Measurements from ENCODE around the gene C17orf50. TPM values are rescaled to one million over a fixed set of nuclear protein-coding genes. Genes with fewer than 3 reads are reported as not detected.

Gene C17orf50
- total RNA-seq, result not detected

GRCh38 chr17:35760587-35760986, at the start of gene C17orf50:
TSS of gene C17orf50 (plus strand) at chr17:35760887. CDS start at chr17:35760942, 55 bp downstream.
- peaks cover 9 to 15% (median 12%) of the 10 kb centered on the region in 3 donors for H3K4me1 ChIP-seq (ENCODE audit: control insufficient read depth in 3 of 3, insufficient read depth in 3 of 3, low read length in 3 of 3)
- H3K36me3 ChIP-seq (ENCODE audit: control insufficient read depth in 3 of 3, insufficient read depth in 3 of 3, low read length in 3 of 3), result no peaks in the 10 kb centered on the region
- H3K4me3 ChIP-seq (ENCODE audit: low read length in 3 of 3), result no peak within 1 kb of the TSS
- H3K27ac ChIP-seq (ENCODE audit: low read depth, low read length), result no peak within 1 kb of the TSS
- no peaks in the 10 kb centered on the region for H3K27me3 ChIP-seq (ENCODE audit: control insufficient read depth in 3 of 3, insufficient read depth in 3 of 3, low read length in 3 of 3)
- H3K9ac ChIP-seq (ENCODE audit: low read depth in 1 of 3, low read length in 3 of 3), result no peak within 1 kb of the TSS
- no peaks in the 10 kb centered on the region for H3K9me3 ChIP-seq (ENCODE audit: control insufficient read depth in 3 of 3, low read length in 3 of 3)

GRCh38 chr17:35710950-35711349, 49.7 kb upstream of the C17orf50 start:
- Histone ChIP-seq H3K27me3 (ENCODE audit: control insufficient read depth in 3 of 3, insufficient read depth in 3 of 3, low read length in 3 of 3) (no peaks in the 10 kb centered on the region), H3K9ac (ENCODE audit: low read depth in 1 of 3, low read length in 3 of 3) (no peak overlapping the region), H3K4me1 (ENCODE audit: control insufficient read depth in 3 of 3, insufficient read depth in 3 of 3, low read length in 3 of 3) (peaks cover 27 to 40% (median 36%) of the 10 kb centered on the region in 3 donors), H3K4me3 (ENCODE audit: low read length in 3 of 3) (no peak overlapping the region), H3K9me3 (ENCODE audit: control insufficient read depth in 3 of 3, low read length in 3 of 3) (no peaks in the 10 kb centered on the region), H3K36me3 (ENCODE audit: control insufficient read depth in 3 of 3, insufficient read depth in 3 of 3, low read length in 3 of 3) (peaks cover 0 to 15% (median 3%) of the 10 kb centered on the region in 3 donors), H3K27ac (ENCODE audit: low read depth, low read length) (no peak overlapping the region)

DNA sequence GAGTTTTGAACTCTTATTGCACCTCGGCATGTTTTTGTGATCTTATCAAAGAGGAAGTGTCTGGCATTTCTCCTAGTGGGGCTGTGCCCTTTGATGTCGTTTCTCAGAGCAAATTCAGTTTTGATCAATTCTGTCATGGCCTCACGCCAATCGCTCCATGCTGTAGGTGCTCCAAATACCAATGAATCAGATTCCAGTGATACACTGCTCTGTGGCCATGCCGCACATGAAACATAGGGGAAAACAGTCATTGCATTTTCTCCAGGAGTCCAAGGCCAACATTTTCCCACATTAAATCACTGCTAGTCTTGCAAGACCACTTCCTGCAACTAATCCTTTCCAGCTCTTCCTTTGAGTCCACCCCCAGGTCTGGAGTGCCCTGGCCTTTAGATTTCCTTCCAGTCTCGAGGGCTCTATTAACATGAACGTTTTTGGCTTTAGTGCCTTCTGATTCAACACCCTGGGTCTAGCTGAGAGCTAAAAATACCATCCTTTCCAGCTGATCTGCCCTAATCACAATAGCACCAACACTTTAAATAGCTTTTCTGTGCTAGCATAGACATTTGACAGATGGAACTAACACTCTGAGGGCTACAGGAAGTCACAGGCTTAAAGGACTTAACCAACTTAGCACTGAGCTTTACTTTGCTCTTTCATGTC, 47.5 kb upstream of the C17orf50 start:
- peaks cover 3 to 21% (median 10%) of the 10 kb centered on the region in 3 donors for H3K36me3 ChIP-seq (ENCODE audit: control insufficient read depth in 3 of 3, insufficient read depth in 3 of 3, low read length in 3 of 3)
- no peaks in the 10 kb centered on the region for H3K27me3 ChIP-seq (ENCODE audit: control insufficient read depth in 3 of 3, insufficient read depth in 3 of 3, low read length in 3 of 3)
- no peaks in the 10 kb centered on the region for H3K9me3 ChIP-seq (ENCODE audit: control insufficient read depth in 3 of 3, low read length in 3 of 3)
- H3K4me1 ChIP-seq (ENCODE audit: control insufficient read depth in 3 of 3, insufficient read depth in 3 of 3, low read length in 3 of 3), result peaks cover 40 to 54% (median 46%) of the 10 kb centered on the region in 3 donors
- peak overlapping the region; percentile 85 for H3K27ac ChIP-seq (ENCODE audit: low read depth, low read length)
- H3K4me3 ChIP-seq (ENCODE audit: low read length in 3 of 3), result peak overlapping the region in 2 of 3 donors; percentile 0 to 44
- peak overlapping the region; percentile 57 for H3K9ac ChIP-seq (ENCODE audit: low read depth in 1 of 3, low read length in 3 of 3)

DNA sequence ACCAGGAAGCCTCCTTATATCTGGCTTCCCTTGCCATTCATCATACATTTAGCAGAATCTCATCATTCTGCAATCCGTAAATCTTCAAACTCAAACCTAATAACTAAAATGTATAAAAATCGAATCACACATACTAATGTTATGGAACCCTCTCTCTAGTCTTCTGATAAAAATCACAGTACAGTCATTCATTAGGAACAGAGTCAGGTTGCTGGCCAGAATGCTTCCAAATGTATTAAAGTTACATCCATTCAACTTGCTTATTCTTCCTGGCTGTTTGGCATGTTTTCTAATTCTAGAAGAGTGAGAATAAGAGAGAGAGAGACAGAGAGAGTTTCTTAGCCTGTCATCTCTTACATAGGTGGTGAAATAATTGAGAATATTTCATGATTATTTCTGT, 45.7 kb upstream of the C17orf50 start:
- Histone ChIP-seq H3K9me3 (ENCODE audit: control insufficient read depth in 3 of 3, low read length in 3 of 3) (no peaks in the 10 kb centered on the region), H3K36me3 (ENCODE audit: control insufficient read depth in 3 of 3, insufficient read depth in 3 of 3, low read length in 3 of 3) (peaks cover 1 to 25% (median 12%) of the 10 kb centered on the region in 3 donors), H3K4me1 (ENCODE audit: control insufficient read depth in 3 of 3, insufficient read depth in 3 of 3, low read length in 3 of 3) (peaks cover 30 to 42% (median 36%) of the 10 kb centered on the region in 3 donors), H3K27ac (ENCODE audit: low read depth, low read length) (no peak overlapping the region), H3K4me3 (ENCODE audit: low read length in 3 of 3) (no peak overlapping the region), H3K9ac (ENCODE audit: low read depth in 1 of 3, low read length in 3 of 3) (no peak overlapping the region), H3K27me3 (ENCODE audit: control insufficient read depth in 3 of 3, insufficient read depth in 3 of 3, low read length in 3 of 3) (no peaks in the 10 kb centered on the region)

GRCh38 chr17:35715416-35715815, 45.3 kb upstream of the C17orf50 start:
- Histone ChIP-seq H3K36me3 (ENCODE audit: control insufficient read depth in 3 of 3, insufficient read depth in 3 of 3, low read length in 3 of 3) (peaks cover 0 to 22% (median 13%) of the 10 kb centered on the region in 3 donors), H3K27ac (ENCODE audit: low read depth, low read length) (no peak overlapping the region), H3K9me3 (ENCODE audit: control insufficient read depth in 3 of 3, low read length in 3 of 3) (no peaks in the 10 kb centered on the region), H3K27me3 (ENCODE audit: control insufficient read depth in 3 of 3, insufficient read depth in 3 of 3, low read length in 3 of 3) (no peaks in the 10 kb centered on the region), H3K4me1 (ENCODE audit: control insufficient read depth in 3 of 3, insufficient read depth in 3 of 3, low read length in 3 of 3) (peaks cover 28 to 40% (median 34%) of the 10 kb centered on the region in 3 donors), H3K9ac (ENCODE audit: low read depth in 1 of 3, low read length in 3 of 3) (no peak overlapping the region), H3K4me3 (ENCODE audit: low read length in 3 of 3) (no peak overlapping the region)

DNA sequence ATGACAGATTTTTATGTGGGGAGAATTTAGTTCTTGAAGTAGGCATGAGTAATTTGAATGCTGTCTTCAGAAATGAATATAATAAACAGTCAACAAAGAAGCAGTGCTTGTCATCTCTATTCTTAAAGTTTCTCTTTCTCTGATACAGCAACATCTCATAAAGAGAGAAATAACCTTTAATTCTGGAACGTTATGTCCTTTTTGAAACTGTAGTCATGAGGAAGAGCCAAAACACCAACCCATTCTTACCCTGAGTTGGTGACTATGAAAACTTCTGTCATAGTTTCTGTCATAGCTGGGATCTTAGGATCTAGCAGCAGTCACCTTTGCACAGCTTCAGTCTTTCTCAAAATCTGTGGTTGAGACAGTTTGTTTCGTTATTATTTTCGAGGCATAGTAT, 44.5 kb upstream of the C17orf50 start:
- H3K27me3 ChIP-seq (ENCODE audit: control insufficient read depth in 3 of 3, insufficient read depth in 3 of 3, low read length in 3 of 3), result no peaks in the 10 kb centered on the region
- H3K9me3 ChIP-seq (ENCODE audit: control insufficient read depth in 3 of 3, low read length in 3 of 3), result no peaks in the 10 kb centered on the region
- no peak overlapping the region for H3K9ac ChIP-seq (ENCODE audit: low read depth in 1 of 3, low read length in 3 of 3)
- no peak overlapping the region for H3K4me3 ChIP-seq (ENCODE audit: low read length in 3 of 3)
- H3K27ac ChIP-seq (ENCODE audit: low read depth, low read length), result no peak overlapping the region
- peaks cover 28 to 40% (median 34%) of the 10 kb centered on the region in 3 donors for H3K4me1 ChIP-seq (ENCODE audit: control insufficient read depth in 3 of 3, insufficient read depth in 3 of 3, low read length in 3 of 3)
- H3K36me3 ChIP-seq (ENCODE audit: control insufficient read depth in 3 of 3, insufficient read depth in 3 of 3, low read length in 3 of 3), result peaks cover 0 to 15% (median 13%) of the 10 kb centered on the region in 3 donors

- H3K27me3 ChIP-seq (ENCODE audit: control insufficient read depth in 3 of 3, insufficient read depth in 3 of 3, low read length in 3 of 3), result no peaks in the 10 kb centered on the region
- H3K27ac ChIP-seq (ENCODE audit: low read depth, low read length), result peak overlapping the region; percentile 27
- H3K9me3 ChIP-seq (ENCODE audit: control insufficient read depth in 3 of 3, low read length in 3 of 3), result no peaks in the 10 kb centered on the region
- peaks cover 0 to 17% (median 15%) of the 10 kb centered on the region in 3 donors for H3K36me3 ChIP-seq (ENCODE audit: control insufficient read depth in 3 of 3, insufficient read depth in 3 of 3, low read length in 3 of 3)
- H3K9ac ChIP-seq (ENCODE audit: low read depth in 1 of 3, low read length in 3 of 3), result no peak overlapping the region
- no peak overlapping the region for H3K4me3 ChIP-seq (ENCODE audit: low read length in 3 of 3)
- H3K4me1 ChIP-seq (ENCODE audit: control insufficient read depth in 3 of 3, insufficient read depth in 3 of 3, low read length in 3 of 3), result peaks cover 28 to 40% (median 34%) of the 10 kb centered on the region in 3 donors
Observed at GRCh38 chr17:35716897-35717465, 43.7 kb upstream of the C17orf50 start.

- H3K9me3 ChIP-seq (ENCODE audit: control insufficient read depth in 3 of 3, low read length in 3 of 3), result no peaks in the 10 kb centered on the region
- H3K27ac ChIP-seq (ENCODE audit: low read depth, low read length), result peak overlapping the region; percentile 27
- no peak overlapping the region for H3K4me3 ChIP-seq (ENCODE audit: low read length in 3 of 3)
- H3K27me3 ChIP-seq (ENCODE audit: control insufficient read depth in 3 of 3, insufficient read depth in 3 of 3, low read length in 3 of 3), result no peaks in the 10 kb centered on the region
- H3K4me1 ChIP-seq (ENCODE audit: control insufficient read depth in 3 of 3, insufficient read depth in 3 of 3, low read length in 3 of 3), result peaks cover 28 to 40% (median 34%) of the 10 kb centered on the region in 3 donors
- no peak overlapping the region for H3K9ac ChIP-seq (ENCODE audit: low read depth in 1 of 3, low read length in 3 of 3)
- H3K36me3 ChIP-seq (ENCODE audit: control insufficient read depth in 3 of 3, insufficient read depth in 3 of 3, low read length in 3 of 3), result peaks cover 0 to 17% (median 15%) of the 10 kb centered on the region in 3 donors
Observed at GRCh38 chr17:35717475-35717874, 43.2 kb upstream of the C17orf50 start.

DNA sequence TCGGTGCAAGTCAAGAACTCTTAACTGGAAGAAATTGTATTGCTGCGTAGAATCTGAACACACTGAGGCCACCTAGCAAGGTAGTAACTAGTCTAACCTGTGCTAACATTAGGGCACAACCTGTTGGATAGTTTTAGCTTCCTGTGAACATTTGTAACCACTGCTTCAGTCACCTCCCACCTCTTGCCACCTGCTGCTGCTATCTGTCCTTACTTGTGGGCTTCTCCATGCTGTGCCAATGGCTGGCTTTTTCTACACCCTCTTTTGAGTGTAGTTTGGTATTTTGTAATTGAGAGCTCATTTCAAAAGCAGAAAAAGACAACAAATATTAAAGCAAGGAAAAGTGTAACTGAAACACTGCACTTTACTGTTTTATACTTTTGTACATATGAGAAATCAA, 37.0 kb upstream of the C17orf50 start:
- Histone ChIP-seq H3K27ac (ENCODE audit: low read depth, low read length) (no peak overlapping the region), H3K9me3 (ENCODE audit: control insufficient read depth in 3 of 3, low read length in 3 of 3) (no peaks in the 10 kb centered on the region), H3K27me3 (ENCODE audit: control insufficient read depth in 3 of 3, insufficient read depth in 3 of 3, low read length in 3 of 3) (no peaks in the 10 kb centered on the region), H3K4me3 (ENCODE audit: low read length in 3 of 3) (no peak overlapping the region), H3K4me1 (ENCODE audit: control insufficient read depth in 3 of 3, insufficient read depth in 3 of 3, low read length in 3 of 3) (peaks cover 0 to 14% (median 8%) of the 10 kb centered on the region in 3 donors), H3K9ac (ENCODE audit: low read depth in 1 of 3, low read length in 3 of 3) (no peak overlapping the region), H3K36me3 (ENCODE audit: control insufficient read depth in 3 of 3, insufficient read depth in 3 of 3, low read length in 3 of 3) (peaks cover 21 to 40% (median 30%) of the 10 kb centered on the region in 3 donors)

DNA sequence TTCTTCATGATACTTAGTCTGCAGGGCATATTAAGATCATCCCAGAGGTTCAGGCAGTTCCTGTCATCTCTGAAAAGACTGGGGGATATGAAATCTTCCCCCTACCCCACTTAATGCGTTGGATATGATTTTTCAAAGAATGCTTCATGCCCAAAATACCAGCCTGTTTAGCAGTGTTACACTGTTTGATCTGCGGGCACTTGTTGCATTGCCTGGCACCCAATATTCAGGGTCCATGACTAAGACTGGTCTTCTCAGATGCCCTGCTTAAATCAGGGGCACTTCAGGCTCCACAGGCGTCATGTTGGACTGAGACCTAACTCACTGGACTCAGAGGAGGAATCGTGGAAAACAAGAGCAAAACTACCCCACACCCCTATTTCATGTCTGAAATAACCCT, 35.6 kb upstream of the C17orf50 start:
- H3K27me3 ChIP-seq (ENCODE audit: control insufficient read depth in 3 of 3, insufficient read depth in 3 of 3, low read length in 3 of 3), result no peaks in the 10 kb centered on the region
- H3K9ac ChIP-seq (ENCODE audit: low read depth in 1 of 3, low read length in 3 of 3), result no peak overlapping the region
- H3K4me1 ChIP-seq (ENCODE audit: control insufficient read depth in 3 of 3, insufficient read depth in 3 of 3, low read length in 3 of 3), result peaks cover 0 to 14% (median 8%) of the 10 kb centered on the region in 3 donors
- no peak overlapping the region for H3K4me3 ChIP-seq (ENCODE audit: low read length in 3 of 3)
- H3K36me3 ChIP-seq (ENCODE audit: control insufficient read depth in 3 of 3, insufficient read depth in 3 of 3, low read length in 3 of 3), result peaks cover 21 to 33% (median 27%) of the 10 kb centered on the region in 3 donors
- H3K27ac ChIP-seq (ENCODE audit: low read depth, low read length), result no peak overlapping the region
- no peaks in the 10 kb centered on the region for H3K9me3 ChIP-seq (ENCODE audit: control insufficient read depth in 3 of 3, low read length in 3 of 3)
